ENCODE data around the gene RAPGEF2.

GRCh38 chr4:159117968-159118367 is 15.1 kb downstream of the RAPGEF2 start:
- TF ChIP-seq ZNF155 (tag by site-specific recombination; IDR thresholded peaks at IDR 0.05): no peak
- TF ChIP-seq ZNF175 (tag by site-specific recombination; IDR thresholded peaks at IDR 0.05): no peak
- no peak for TF ChIP-seq CTCF (tag by site-specific recombination; IDR thresholded peaks at IDR 0.05)
- no peak for TF ChIP-seq ZNF580 (tag by site-specific recombination; IDR thresholded peaks at IDR 0.05)

Data from HEK293 (cell line).